UCSD-AML1 (cell line): Measurements from ENCODE around the gene FAM50B.
A peak's percentile ranks its signal among the peaks of the same experiment; 100 is the strongest.

Source experiments
- DNase-seq: peaks from one replicate; lab custom pipeline; 2025; ENCODE audit not compliant: unreplicated experiment; lab: John Stamatoyannopoulos, UW

The FAM50B gene, protein sequence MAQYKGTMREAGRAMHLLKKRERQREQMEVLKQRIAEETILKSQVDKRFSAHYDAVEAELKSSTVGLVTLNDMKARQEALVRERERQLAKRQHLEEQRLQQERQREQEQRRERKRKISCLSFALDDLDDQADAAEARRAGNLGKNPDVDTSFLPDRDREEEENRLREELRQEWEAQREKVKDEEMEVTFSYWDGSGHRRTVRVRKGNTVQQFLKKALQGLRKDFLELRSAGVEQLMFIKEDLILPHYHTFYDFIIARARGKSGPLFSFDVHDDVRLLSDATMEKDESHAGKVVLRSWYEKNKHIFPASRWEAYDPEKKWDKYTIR

DNA sequence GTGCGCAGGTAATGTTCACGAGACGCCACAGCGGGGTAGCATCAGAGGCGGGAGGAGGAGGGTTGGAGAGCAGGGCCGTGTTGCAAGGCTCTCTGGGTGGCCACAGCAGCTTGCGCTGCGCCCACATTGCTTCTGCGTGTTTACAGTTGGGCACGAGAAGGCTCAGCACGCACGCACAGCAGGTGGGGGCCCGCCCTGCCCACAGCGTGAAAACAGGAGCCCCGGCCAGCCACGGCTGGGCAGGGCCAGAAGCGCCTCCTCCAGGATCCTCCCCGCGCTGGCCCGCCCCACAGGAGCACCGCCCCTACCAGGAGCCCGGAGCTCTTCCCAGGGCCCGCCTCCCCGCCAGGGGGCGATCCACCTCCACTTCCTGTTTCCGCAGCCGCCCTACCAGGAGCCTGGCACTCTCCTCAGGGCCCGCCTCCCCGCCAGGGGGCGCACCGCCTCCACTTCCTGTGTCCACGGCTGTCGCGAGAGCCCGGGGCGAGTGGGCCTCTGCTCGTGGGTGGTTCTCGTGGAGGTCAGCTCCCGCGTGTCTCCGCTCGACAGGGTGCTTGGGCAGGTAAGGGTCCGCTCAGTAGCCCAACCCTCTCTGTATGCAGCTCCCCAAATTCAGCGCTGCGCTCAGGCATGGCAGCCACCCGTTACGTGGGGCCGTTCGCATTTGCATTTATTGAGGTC lies at the start of gene FAM50B:
FAM50B (plus strand) TSS at position 449 of the 681 bp plus-strand sequence. CDS start 439 bp downstream, outside the sequence.
- no peak for DNase-seq

DNA sequence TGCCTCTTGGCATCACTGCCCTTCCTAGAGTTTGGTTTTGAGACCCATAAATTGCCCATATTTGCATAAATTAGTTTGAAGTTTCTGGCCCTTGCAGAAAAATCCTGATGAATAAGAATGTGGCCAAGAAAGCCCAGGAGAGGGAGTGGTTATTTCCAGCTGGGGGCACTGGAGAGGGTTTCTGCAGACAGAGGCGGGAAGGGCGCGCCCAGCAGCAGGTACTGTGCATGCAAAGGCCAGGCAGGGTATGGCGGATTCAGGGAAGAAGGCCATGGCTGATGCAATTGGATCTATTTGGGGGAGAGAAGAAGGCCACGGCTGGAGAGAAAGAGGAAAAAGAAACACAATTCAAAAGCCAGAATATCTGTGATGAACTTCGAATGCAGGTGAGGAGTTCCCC lies 49.5 kb upstream of the FAM50B start:
- no peak for DNase-seq

DNA sequence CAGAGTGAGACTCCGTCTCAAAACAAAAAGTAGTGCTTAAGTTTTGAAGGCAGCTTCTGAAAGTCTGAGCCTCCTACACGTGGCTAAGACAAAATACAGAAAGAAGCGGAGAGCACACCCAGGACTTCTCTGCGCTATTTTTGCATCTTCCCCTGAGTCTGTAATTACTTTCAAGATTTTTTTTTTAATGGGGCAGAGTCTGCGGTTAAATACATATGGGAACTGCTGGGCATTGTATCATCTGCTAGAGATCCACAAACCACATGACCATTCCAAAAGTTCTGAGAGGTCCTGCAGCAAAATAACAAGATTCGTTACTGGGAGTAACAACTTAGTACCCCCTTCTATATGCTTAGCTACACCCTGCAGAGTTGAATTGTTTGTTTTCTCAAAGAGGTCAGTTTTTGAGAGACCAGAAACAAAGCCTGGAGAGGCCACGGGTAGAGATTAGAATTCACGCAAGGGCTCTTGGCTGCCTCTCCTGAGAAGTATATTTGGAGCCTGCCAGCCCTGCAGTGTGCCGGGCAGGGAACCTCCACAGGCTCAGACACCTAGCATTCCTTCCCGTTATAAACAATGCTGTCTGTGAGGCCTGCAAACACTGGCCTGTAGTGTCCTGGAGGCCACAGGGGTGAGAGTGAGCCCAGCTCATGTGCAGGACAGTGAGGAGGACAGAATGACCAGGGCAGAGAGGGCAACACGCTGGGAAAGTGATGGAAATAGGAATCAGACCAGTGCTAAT lies 48.2 kb upstream of the FAM50B start:
- DNase-seq, result no peak

DNA sequence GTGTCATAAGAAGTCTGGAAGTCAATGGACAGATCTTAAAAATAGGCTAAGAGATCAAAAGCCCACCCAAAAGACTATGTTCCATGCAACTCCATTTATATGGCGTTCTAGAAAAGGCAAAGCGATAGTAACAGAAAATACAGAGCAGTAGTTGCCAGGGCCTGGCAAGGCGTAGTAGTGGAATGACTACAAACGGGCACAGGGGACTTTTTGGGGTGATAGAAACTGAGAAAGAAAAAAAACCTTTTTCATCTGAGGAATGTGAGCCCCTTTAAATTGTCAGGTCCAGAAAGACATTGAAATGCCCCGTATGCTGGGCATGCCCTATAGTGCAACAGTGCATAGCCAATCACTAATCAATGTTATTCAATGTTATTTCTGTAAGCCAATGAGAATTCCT lies 47.2 kb upstream of the FAM50B start:
- no peak for DNase-seq

DNA sequence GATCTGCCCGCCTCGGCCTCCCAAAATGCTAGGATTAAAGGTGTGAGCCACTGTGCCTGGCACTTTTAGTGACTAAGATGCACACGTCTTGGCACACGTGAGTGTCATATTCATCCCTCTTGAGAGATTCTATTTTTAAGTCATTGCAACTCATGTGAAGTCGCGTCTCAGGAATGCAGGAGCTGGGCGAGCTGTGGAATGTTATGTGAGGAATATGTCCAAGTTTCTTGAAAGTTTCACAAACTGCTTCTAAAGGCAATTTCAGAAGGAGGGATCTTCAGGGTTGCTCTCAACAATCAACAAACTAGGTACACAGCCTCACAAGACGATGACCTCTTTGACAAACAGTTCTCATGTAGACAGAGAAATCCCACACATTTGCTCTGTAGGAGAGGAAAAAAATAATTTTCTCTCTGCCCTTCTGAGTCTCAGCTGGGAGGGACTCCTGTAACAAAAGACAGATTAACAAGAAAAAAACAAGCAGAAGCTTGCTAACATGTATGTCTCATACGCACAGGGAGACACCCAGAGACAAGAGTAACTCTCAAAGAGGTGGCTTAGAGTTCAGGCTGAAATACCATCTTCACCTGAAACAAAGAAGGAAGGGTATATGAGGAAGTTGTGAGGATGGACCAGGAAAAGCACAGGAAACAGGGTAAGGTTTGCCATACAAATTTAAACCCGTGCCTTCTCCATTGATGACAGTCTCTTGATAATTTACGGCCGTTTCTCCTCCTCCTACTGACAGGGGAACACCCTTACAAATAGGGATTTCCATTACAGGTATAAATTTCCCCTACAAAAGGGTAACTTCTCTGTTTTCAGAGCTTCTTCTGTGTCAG lies 45.3 kb upstream of the FAM50B start:
- DNase-seq, result no peak

DNA sequence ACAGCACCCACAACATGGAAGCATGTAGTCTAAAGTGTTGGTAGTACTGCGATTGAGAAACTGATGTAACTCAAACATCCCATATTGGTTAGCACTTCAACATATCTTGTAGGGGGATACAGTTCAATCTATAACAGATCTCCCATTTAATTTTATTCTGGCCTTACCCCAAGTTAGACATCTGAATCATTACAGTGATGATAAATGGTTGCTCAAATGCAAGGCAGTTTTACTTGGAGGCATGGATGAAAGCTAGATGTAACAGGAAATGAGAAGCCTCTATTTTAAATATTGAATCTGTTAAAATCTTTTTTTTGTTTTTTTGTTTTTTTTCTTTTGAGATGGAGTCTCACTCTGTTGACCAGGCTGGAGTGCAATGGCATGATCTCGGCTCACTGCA lies 44.2 kb upstream of the FAM50B start:
- DNase-seq, result no peak

DNA sequence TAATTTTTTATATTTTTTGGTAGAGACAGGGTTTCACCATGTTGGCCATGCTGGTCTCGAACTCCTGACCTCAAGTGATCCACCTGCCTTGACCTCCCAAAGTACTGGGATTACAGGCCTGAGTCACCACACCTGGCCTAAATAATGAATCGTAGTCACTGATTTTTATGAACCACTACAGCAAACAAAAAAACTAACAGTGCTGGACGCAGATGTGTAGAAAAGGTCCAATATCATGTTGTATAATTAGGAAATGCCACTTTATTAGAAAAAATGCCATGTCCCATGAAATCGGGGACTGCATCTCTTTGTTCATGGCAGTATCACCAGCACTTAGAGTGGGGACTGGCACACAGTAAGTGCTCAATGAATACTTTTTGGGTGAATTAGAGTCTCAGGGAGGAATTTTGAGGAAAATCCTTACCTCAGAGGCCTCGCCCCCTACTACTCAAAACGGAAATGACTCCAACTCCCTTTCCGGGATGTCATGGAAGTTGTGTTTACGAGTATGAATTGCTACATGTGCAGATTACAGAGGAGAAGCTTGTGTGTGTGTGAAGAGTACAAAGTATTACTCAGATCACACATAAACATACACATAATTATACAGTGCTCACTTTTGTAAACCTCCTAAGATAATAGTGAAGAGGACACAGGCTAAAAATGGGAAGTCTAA lies 43.6 kb upstream of the FAM50B start:
- DNase-seq, result no peak

DNA sequence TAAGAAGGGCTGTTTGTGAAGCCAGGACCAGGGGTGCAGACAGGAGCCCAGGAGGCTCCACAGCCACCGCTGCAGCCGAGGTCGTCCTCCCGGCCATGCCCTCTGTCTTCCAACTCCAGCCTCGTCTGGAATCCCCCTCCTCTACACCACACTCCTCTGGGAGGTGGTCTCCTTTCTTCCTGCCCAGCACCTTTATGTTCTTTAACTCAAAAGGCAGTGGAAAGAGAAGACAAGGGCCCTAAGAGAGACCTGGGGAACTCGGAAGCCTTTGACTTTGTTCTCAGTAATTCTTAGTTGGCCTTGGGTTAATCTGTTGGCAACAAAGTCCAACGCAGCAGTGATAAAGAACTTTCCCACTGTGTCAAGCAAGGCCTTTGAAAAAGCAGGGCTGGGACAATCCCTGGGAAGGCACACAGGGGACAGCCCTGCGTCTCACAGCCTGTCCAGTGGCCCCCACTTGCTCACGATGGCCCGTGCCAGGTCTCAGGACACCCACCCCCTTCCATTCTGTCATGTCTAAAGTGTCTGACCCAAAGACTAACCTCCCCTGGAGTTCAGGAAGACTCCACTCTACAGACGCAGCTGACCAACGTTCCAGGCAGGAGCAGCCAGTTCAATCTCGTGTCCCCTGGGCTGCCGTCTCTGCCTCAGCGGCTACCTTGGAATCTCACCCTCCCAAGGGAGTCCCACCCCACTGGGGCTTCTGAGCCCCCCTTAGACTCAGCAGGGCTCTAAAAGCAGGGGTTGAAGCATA lies 42.8 kb upstream of the FAM50B start:
- DNase-seq, result no peak

DNA sequence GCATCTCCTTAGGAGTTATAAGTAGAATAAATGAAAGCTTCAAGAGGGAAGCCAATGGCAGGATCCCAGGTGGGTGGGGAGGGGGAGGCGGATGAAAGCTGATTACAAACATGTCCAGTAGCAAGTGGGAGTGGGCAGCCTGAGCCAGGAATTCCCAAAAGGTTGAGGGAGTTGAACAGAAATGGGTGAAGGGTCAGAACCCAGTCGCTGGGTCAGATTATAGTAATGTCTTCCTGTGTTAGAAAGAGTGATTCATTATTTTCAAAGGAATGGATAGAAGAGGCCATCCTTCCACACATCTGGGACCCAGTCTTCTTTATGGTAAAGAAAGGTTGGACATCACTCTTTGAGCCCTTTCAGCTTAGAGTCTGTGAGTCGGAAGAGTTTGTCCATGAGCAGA lies 41.0 kb upstream of the FAM50B start:
- DNase-seq, result no peak

DNA sequence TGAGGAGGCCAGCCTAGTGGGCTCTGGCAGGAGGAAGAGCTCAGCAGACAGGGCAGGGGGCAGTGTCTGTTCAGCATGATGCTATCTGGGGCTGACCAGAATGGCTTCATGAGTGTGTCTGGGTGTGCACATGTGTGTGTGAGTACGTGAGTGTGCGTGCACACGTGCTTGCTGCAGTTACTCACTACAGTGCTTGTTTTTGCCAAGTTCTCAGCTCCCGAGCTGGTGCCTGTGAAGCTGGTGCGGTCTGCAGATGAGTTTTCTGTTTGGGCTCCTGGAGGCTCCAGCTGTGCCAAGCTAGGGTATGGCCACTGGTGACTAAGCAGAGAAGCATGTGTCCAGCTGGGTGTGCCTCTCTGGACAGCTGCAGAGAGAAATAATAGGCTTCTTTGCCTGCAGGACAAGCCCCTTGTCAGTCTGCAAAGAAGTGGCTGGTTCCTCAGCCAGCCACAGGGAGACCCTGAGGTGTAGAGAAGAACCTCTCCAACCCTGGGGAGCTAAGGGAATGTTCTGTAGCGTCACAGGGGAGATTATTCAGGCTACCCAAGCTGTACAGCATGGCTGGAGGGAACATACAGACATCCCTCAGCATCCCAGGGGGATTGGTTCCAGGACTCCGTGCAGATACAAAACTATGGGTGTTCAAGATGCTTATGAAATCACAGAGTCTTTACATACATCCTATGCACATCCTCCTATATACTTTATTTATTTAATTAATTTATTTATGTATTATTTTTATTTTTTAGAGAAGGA lies 40.2 kb upstream of the FAM50B start:
- DNase-seq, result no peak

DNA sequence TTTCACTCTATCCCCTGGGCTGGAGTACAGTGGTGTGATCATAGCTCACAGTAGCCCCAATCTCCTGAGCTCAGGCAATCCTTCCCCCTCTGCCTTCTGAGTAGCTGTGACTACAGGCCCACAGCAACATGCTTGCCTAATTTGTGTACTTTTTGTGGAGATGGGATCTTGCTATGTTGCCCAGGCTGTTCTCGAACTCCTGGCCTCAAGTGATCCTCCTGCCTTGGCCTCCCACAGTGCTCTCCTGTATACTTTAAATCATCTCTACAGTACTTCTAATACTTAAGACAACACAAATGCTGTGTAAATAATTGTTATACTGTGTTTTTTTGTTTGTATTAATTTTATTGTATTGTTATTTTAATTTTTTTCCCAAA lies 39.7 kb upstream of the FAM50B start:
- DNase-seq, result no peak

DNA sequence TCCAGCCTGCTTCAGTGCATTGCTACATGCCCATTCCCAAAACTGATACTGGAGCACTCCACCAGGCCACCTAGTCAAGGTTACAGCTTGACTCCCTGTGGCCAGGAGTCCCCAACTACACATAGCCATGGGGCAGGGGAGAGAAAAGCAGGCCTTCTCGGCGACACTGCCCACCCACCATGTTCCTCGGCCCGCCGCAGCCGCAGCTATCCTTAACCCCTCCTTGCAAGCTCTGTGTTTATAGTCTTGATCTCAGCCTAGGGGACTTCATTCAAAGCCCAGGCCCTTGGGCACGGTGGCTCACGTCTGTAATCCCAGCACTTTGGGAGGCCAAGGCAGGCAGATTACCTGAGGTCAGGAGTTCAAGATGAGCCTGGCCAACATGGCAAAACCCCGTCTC lies 39.2 kb upstream of the FAM50B start:
- DNase-seq, result no peak

DNA sequence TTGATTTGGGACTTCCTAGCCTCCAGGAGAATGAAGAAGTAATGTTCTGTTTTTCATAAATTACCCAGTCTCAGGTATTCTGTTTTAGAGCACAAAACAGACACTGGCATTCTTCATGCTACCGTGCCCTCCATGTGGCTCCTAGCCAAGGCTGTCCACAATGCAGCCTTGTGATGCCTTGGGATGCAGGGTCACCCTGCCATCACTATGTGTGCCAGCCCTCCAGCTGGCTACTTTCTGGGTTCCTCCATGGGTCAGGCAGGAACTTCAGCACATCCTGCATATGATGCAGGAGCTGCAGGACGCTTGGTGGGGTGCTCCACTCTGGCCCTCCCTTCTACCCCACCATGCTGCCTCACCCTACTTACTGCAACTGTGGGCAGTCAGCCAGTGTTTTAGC lies 38.0 kb upstream of the FAM50B start:
- no peak for DNase-seq

DNA sequence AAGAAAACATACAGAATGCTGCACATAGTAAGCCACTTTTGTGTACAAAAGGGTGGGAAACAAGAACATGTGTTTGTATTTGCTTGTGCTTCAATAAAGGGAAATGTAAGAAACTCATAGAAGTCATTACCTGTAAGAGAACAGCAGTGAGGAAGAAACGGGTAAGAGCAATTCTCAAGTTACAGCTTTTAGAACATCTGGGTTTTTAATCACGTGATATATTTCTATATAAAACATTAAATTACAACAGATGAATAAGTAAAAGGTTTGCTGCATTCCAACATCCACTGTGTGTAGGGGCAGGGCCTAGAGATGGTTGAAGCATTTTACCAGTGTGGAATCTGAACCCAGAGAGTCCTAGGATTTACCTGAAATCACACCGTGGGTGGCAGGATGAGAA lies 36.6 kb upstream of the FAM50B start:
- DNase-seq, result no peak

DNA sequence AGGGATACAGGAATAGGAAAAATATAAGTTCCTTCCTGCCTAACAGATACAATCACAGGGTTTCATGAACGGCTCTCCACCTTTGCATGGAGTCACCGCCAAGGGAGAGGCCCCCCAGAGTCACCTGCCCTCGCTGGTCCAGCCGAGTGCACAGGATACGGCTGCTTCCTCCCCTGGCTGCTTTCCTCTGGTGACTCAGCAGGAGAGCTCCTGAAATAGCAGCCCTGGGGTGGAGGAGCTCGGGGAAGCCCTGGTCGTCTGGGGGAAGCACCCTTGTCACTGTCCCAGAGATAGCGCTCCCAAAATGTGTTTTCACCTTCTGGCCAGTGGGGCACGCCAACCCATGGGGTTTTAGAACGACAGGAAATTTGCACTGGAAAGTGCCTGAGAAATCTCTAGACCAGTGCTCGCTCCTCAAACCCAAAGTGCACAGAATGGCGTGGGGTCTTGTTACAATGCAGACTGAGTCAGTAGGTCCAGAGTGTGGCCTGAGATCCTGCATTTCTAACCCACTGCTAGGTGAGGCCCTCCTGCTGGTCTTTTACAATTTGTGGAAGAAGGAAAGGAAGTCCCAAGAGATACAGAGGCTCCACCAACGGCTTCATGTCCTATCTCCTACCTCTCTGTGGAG lies 35.9 kb upstream of the FAM50B start:
- peak; percentile 76 for DNase-seq

DNA sequence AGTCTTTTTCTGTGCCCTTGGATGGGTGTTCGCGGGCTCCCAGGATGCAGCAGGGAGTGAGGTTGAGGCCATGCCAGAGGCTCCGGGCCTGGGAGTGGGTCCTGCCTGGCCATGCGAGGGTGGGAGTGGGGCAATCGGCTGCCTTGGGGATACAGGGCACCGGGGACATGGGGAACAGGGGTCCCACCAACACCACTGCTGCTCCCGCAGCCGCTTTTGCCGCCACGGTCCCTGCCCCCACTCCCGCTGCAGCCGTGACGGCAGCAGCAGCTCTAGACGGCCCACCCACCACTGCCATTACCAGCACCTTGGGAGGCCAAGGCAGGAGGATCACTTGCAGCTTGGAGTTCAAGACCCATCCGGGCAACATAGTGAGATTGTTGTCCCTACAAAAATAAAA lies 35.3 kb upstream of the FAM50B start:
- DNase-seq, result no peak

DNA sequence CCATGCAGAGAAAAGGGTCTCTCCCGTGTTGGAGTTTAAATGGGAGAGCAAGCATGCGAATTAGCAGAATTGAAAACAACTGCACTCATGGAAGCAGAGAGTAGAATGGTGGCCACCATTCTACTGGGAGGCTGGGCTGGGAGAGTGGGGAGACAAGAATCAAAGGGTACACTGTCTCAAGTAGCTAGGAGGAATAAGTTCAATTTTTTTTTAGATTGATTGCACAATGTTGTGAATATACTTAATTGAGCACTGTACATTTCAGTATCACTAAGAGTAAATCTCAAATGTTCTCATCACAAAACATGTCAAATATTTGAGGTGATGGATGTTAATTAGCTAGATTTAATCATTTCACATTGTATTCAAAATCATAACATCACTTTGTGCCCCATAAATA lies 34.6 kb upstream of the FAM50B start:
- DNase-seq, result no peak

DNA sequence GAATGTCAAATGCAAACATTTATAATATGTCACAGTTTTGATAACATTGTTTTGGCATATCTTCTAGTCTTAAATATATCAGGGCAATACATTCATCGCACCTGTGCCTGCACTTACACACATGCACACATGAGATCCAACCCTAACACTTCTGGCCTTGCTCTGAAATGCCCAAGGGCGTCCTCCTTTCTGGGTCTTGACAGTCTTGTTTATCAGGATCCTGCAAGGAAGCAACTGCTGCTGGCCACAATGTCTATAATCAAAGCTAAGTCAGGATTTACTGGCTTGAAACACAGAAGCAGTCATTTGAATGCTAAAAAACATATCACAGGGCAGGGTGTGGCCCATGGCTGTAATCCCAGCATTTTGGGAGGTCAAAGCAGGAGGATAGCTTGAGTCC lies 32.9 kb upstream of the FAM50B start:
- DNase-seq, result no peak
